HG03354 (cell line): Measurements from ENCODE around the gene GLIS1.

Experiments
- ATAC-seq: cut with Tn5 transposase; IDR thresholded peaks from one replicate; pipeline ENCODE4 v1.9.1; 2021; ENCODE audit warnings: mild to moderate bottlenecking; ENCODE audit not compliant: unreplicated experiment, poor library complexity, severe bottlenecking

Gene GLIS1

GRCh38 chr1:53589043-53589887, 149.7 kb downstream of the GLIS1 start:
- no peak for ATAC-seq

GRCh38 chr1:53588053-53588779, 150.7 kb downstream of the GLIS1 start:
- no peak for ATAC-seq

GRCh38 chr1:53587252-53587988, 151.5 kb downstream of the GLIS1 start:
- ATAC-seq = no peak

GRCh38 chr1:53586765-53587164, 152.2 kb downstream of the GLIS1 start:
- no peak for ATAC-seq

GRCh38 chr1:53585565-53585964, 153.4 kb downstream of the GLIS1 start:
- ATAC-seq = no peak

- ATAC-seq = no peak
These were observed 153.8 kb downstream of the GLIS1 start for GRCh38 chr1:53585129-53585528.

GRCh38 chr1:53584777-53585107, 154.2 kb downstream of the GLIS1 start:
- no peak for ATAC-seq

GRCh38 chr1:53583868-53584776, 154.8 kb downstream of the GLIS1 start:
- ATAC-seq = no peak

GRCh38 chr1:53583021-53583867, 155.7 kb downstream of the GLIS1 start:
- ATAC-seq = no peak

- ATAC-seq = no peak
These were observed 156.5 kb downstream of the GLIS1 start for GRCh38 chr1:53582211-53583020.

GRCh38 chr1:53581476-53581875, 157.5 kb downstream of the GLIS1 start:
- ATAC-seq = no peak

GRCh38 chr1:53580739-53581475, 158.1 kb downstream of the GLIS1 start:
- ATAC-seq = no peak

GRCh38 chr1:53580009-53580400, 159.0 kb downstream of the GLIS1 start:
- no peak for ATAC-seq

- ATAC-seq = no peak
These were observed 159.5 kb downstream of the GLIS1 start for GRCh38 chr1:53579221-53580008.

- ATAC-seq = no peak
These were observed 160.6 kb downstream of the GLIS1 start for GRCh38 chr1:53578358-53578757.

- no peak for ATAC-seq
These were observed 161.2 kb downstream of the GLIS1 start for GRCh38 chr1:53577761-53578100.
